HepG2 (cell line): Measurements from ENCODE around the gene HELZ. TPM values are rescaled to one million over a fixed set of nuclear protein-coding genes. Genes with fewer than 3 reads are reported as not detected.

Source experiments
- ATAC-seq: fragments of 200-7000 bp; cut with Tn5 transposase; 3 replicates; pipeline ENCODE4 v1.9.1; 2020; ENCODE audit warnings: mild to moderate bottlenecking, moderate library complexity
- BruUV-seq: library from RNA; stranded (reverse); fragments of 400-500 nt; replicated peaks from 2 replicates; lab custom pipeline; 2021; lab: Mats Ljungman, UMichigan
- CTCF ChIA-PET: fragments of 300-600 bp; formaldehyde crosslinking; extraction: SDS; loops from one replicate; lab custom pipeline; 2021; ENCODE audit warnings: low total read pairs, inconsistent platforms, low intra/inter-chr PET ratio; lab: Yijun Ruan, JAX
- POLR2A ChIA-PET: fragments of 350-600 bp; sonication (Branson Sonifier 250); formaldehyde crosslinking; loops from one replicate; lab custom pipeline; 2020; ENCODE audit warnings: antibody characterized with exemption, inconsistent platforms; lab: Yijun Ruan, JAX
- DNase-seq: peaks from one replicate; pipeline ENCODE4 v3.0.0-alpha.2; 2015; ENCODE audit warnings: low spot score
- FAIRE-seq: peaks from 3 replicates; lab custom pipeline; 2011; peaks lifted over from hg19 to GRCh38; lab: Jason Lieb, UNC
- H2AFZ ChIP-seq: one replicate; pipeline ENCODE4 v1.6.1; 2011; ENCODE audit warnings: low read length, inconsistent platforms
- H3K27ac ChIP-seq: fragments of 300-600 bp; 3 replicates; pipeline ENCODE4 v1.8.0; 2011; ENCODE audit warnings: mixed run types, mild to moderate bottlenecking, mixed read lengths, low read length, inconsistent platforms; ENCODE audit not compliant: insufficient read depth; ENCODE audit errors: extremely low read length
- H3K27me3 ChIP-seq, 2 experiments: fragments of 200-600 bp in 1 of 2; 2 replicates in 1 of 2; 3 replicates in 1 of 2; pipeline versions ENCODE4 v1.6.0 to v1.8.0; 2011; ENCODE audit warnings: low read length in 2 of 2, mild to moderate bottlenecking in 2 of 2, moderate library complexity in 2 of 2, inconsistent platforms in 1 of 2; ENCODE audit not compliant: insufficient read depth in 2 of 2, control insufficient read depth in 1 of 2
- H3K36me3 ChIP-seq, 2 experiments: fragments of 200-600 bp in 1 of 2; replicated peaks in 1 of 2; 2 replicates in 1 of 2; 3 replicates in 1 of 2; pipeline versions ENCODE4 v1.5.1 to v1.8.0; 2011; ENCODE audit warnings: low read length in 2 of 2, inconsistent platforms in 1 of 2; ENCODE audit not compliant: insufficient read depth in 2 of 2, control insufficient read depth in 1 of 2
- H3K4me1 ChIP-seq: 2 replicates; pipeline ENCODE4 v1.5.1; 2012; ENCODE audit warnings: low read length, inconsistent platforms; ENCODE audit not compliant: insufficient read depth
- H3K4me2 ChIP-seq: 2 replicates; pipeline ENCODE4 v1.6.0; 2011; ENCODE audit warnings: low read depth, low read length, inconsistent platforms
- H3K4me3 ChIP-seq, 3 experiments: fragments of 200-600 bp in 1 of 3; sonication (generic), shearing (Covaris generic) in 1 of 3; replicated peaks in 1 of 3; 2 replicates each; pipeline ENCODE4 v1.5.1; 2011 to 2016; ENCODE audit warnings: low read length in 3 of 3, inconsistent platforms in 2 of 3, low read depth in 2 of 3, mild to moderate bottlenecking in 2 of 3, control low read depth in 1 of 3, mixed read lengths in 1 of 3; ENCODE audit not compliant: insufficient read depth in 1 of 3
- H3K79me2 ChIP-seq: one replicate; pipeline ENCODE4 v1.6.1; 2011; ENCODE audit warnings: low read length, inconsistent platforms; ENCODE audit not compliant: insufficient read depth
- H3K9ac ChIP-seq: 2 replicates; pipeline ENCODE4 v1.6.0; 2011; ENCODE audit warnings: mild to moderate bottlenecking, low read depth, low read length, inconsistent platforms; ENCODE audit not compliant: insufficient read depth
- H3K9me3 ChIP-seq: 2 replicates; pipeline ENCODE4 v1.5.1; 2012; ENCODE audit warnings: mild to moderate bottlenecking, low read length
- H4K20me1 ChIP-seq: 2 replicates; pipeline ENCODE4 v1.6.0; 2011; ENCODE audit warnings: inconsistent platforms, mild to moderate bottlenecking, low read length, moderate library complexity; ENCODE audit not compliant: insufficient read depth
- BRD4 ChIP-seq: sonication (generic); formaldehyde crosslinking; IDR thresholded peaks from 2 replicates; pipeline ENCODE4 v1.4.0; 2020; ENCODE audit warnings: missing genetic modification reagents
- CREM ChIP-seq, 2 experiments: sonication (generic) in 1 of 2; formaldehyde crosslinking in 1 of 2; IDR thresholded peaks; 2 replicates each; pipeline versions ENCODE4 v1.4.0 to v1.6.1; 2016 to 2020; ENCODE audit warnings: antibody characterized with exemption in 1 of 2, mild to moderate bottlenecking in 1 of 2, missing genetic modification reagents in 1 of 2
- GPBP1L1 ChIP-seq: sonication (generic); formaldehyde crosslinking; IDR thresholded peaks from 2 replicates; pipeline ENCODE4 v1.5.0; 2020; ENCODE audit warnings: mild to moderate bottlenecking, missing genetic modification reagents
- HNF4A ChIP-seq: sonication (generic); formaldehyde crosslinking; IDR thresholded peaks from 2 replicates; pipeline ENCODE4 v1.4.0; 2020; ENCODE audit warnings: missing genetic modification reagents
- HOMEZ ChIP-seq: IDR thresholded peaks from 2 replicates; pipeline ENCODE4 v1.6.1; 2016; ENCODE audit warnings: low read depth
- MNT ChIP-seq: fragments of 450-650 bp; IDR thresholded peaks from 2 replicates; pipeline ENCODE4 v1.6.1; 2016
- MYNN ChIP-seq: sonication (generic); formaldehyde crosslinking; IDR thresholded peaks from 2 replicates; pipeline ENCODE4 v1.4.0; 2020; ENCODE audit warnings: mild to moderate bottlenecking, low read depth, missing genetic modification reagents
- NCOR1 ChIP-seq: fragments of 200-600 bp; sonication (generic); IDR thresholded peaks from 2 replicates; pipeline ENCODE4 v1.7.0; 2017; ENCODE audit warnings: antibody characterized with exemption, low read length, borderline replicate concordance
- NFKB2 ChIP-seq: sonication (generic); formaldehyde crosslinking; IDR thresholded peaks from 2 replicates; pipeline ENCODE4 v1.4.0; 2020; ENCODE audit warnings: missing genetic modification reagents, borderline replicate concordance
- RFXAP ChIP-seq: sonication (generic); formaldehyde crosslinking; IDR thresholded peaks from 2 replicates; pipeline ENCODE4 v1.4.0; 2020; ENCODE audit warnings: missing genetic modification reagents, borderline replicate concordance
- SALL1 ChIP-seq: sonication (generic); formaldehyde crosslinking; IDR thresholded peaks from 2 replicates; pipeline ENCODE4 v1.8.0; 2022; ENCODE audit warnings: mild to moderate bottlenecking, missing genetic modification reagents
- ZBTB38 ChIP-seq: sonication (generic); formaldehyde crosslinking; IDR thresholded peaks from 2 replicates; pipeline ENCODE4 v1.5.1; 2020; ENCODE audit warnings: mild to moderate bottlenecking, missing genetic modification reagents
- ZNF414 ChIP-seq: sonication (generic); formaldehyde crosslinking; IDR thresholded peaks from 2 replicates; pipeline ENCODE4 v1.5.0; 2020; ENCODE audit warnings: missing genetic modification reagents
- ZNF557 ChIP-seq: sonication (generic); formaldehyde crosslinking; IDR thresholded peaks from 2 replicates; pipeline ENCODE4 v1.4.0; 2020; ENCODE audit warnings: missing genetic modification reagents
- ZNF687 ChIP-seq: sonication (generic); formaldehyde crosslinking; IDR thresholded peaks from 2 replicates; pipeline ENCODE4 v1.5.1; 2020; ENCODE audit warnings: mild to moderate bottlenecking, missing genetic modification reagents, moderate library complexity
- WGBS: methylation state at CpG from one replicate; pipeline ENCODE4 v1.1.6; 2017; ENCODE audit warnings: low lambda C conversion rate; 5-methylcytosine and 5-hydroxymethylcytosine counted together
- in situ Hi-C: cut with HindIII; loops from 2 replicates; pipeline ENCODE4 v1.10.0; 2017; ENCODE audit warnings: low pct_unique_long_range_greater_than_20kb; ENCODE audit not compliant: extremely low pct_ligation_motif_present
- intact Hi-C: fragments of 100-400 bp; cut with micrococcal nuclease; formaldehyde crosslinking; loops from one replicate; pipeline ENCODE4 v1.10.0; 2022; ENCODE audit not compliant: unreplicated experiment
- polyA plus RNA-seq, 8 experiments: library from polyadenylated mRNA; depleted of rRNA in 3 of 8; stranded (reverse) in 7 of 8; unstranded in 1 of 8; fragments of >200 nt; fragmentation: Illumina TruSeq in 4 of 8; extraction: Trizol in 4 of 8; gene quantifications; 2 replicates each; pipeline versions ENCODE4 v1.2.1 to v1.2.3, GENCODE V29; 2011 to 2016; ENCODE audit warnings: low read depth in 4 of 8, missing spikeins in 1 of 8, mixed read lengths in 1 of 8; ENCODE audit not compliant: insufficient read depth in 1 of 8
- total RNA-seq, 5 experiments: library from RNA; depleted of rRNA; stranded (reverse); fragments of >200 nt; fragmentation: Illumina TruSeq; extraction: Trizol; gene quantifications; 2 replicates each; pipeline ENCODE4 v1.2.3, GENCODE V29; 2016; ENCODE audit warnings: low read depth in 1 of 5

The HELZ gene
- total and polyA plus RNA-seq, 2 of the 13 experiments (the other 11 are each of a cell fraction or from before 2014, with no cell fraction given), result 35.3 to 52.4 TPM

GRCh38 chr17:67290711-67291291, 45.8 kb upstream of the HELZ start:
- no peak for DNase-seq
- H3K4me3 ChIP-seq, result no peak overlapping the region
- in situ Hi-C loops (no loop called here), intact Hi-C loops (no loop called here)
- peak overlapping the region; percentile 8; the same call in 1 of the 2 replicates for H3K4me2 ChIP-seq
- no peaks in the 10 kb centered on the region for H3K36me3 ChIP-seq
- no peak overlapping the region for H2AFZ ChIP-seq
- H3K27ac ChIP-seq, result no peak overlapping the region
- H3K9ac ChIP-seq, result no peak overlapping the region
- H3K9me3 ChIP-seq, result no peaks in the 10 kb centered on the region
- no peaks in the 10 kb centered on the region; a peak in 1 of 5 replicates for H3K27me3 ChIP-seq
- CTCF ChIA-PET, result no interaction called here
- no TSS peak for BruUV-seq
- 52% methylated on average over 11 of the region's 11 CpGs for WGBS
- no peaks in the 10 kb centered on the region for H3K79me2 ChIP-seq
- H4K20me1 ChIP-seq, result no peaks in the 10 kb centered on the region
- H3K4me1 ChIP-seq, result peaks cover 17% of the 10 kb centered on the region
- ATAC-seq, result no peak
- FAIRE-seq, result no peak
- POLR2A ChIA-PET, result interaction anchor here (0.9 kb wide), 1 partner anchor 18 kb away, joined by 4 read pairs; no protein-coding TSS in a partner anchor
- no peak for TF ChIP-seq ZNF414
- TF ChIP-seq BRD4, result no peak
- no peak for TF ChIP-seq HNF4A (CRISPR knock-in tag)
- TF ChIP-seq MYNN (CRISPR knock-in tag), result no peak
- TF ChIP-seq NFKB2 (CRISPR knock-in tag), result no peak
- no peak for TF ChIP-seq RFXAP
- no peak for TF ChIP-seq ZNF557 (CRISPR knock-in tag)
- TF ChIP-seq HOMEZ (CRISPR knock-in tag), result no peak
- TF ChIP-seq GPBP1L1 (CRISPR knock-in tag), result no peak
- no peak for TF ChIP-seq NCOR1
- TF ChIP-seq CREM (IDR thresholded peaks at IDR 0.05), result no peak
- no peak for TF ChIP-seq CREM (CRISPR knock-in tag; IDR thresholded peaks at IDR 0.05)
- peak; percentile 60 for TF ChIP-seq MNT
- TF ChIP-seq ZBTB38 (CRISPR knock-in tag), result 0 out of 2 replicates have a peak, but pooled peaks have one; percentile 18
- TF ChIP-seq ZNF687 (CRISPR knock-in tag), result peak; percentile 44
- TF ChIP-seq SALL1 (CRISPR knock-in tag), result peak; percentile 36; the same call in 1 of the 2 replicates
